Aorta (tissue), 5 donors: Measurements from ENCODE around the gene SPATA24. TPM values are rescaled to one million over a fixed set of nuclear protein-coding genes. Genes with fewer than 3 reads are reported as not detected.

Source experiments
- ATAC-seq: fragments of 200-7000 bp; cut with Tn5 transposase; one replicate; pipeline ENCODE4 v1.9.1; 2022; ENCODE audit warnings: moderate library complexity; ENCODE audit not compliant: low FRiP score
- DNase-seq, 2 donors: peaks; one replicate each; pipeline ENCODE4 v3.0.0-alpha.2; 2020
- H3K27ac ChIP-seq, 2 donors: one replicate each; pipeline ENCODE4 v1.5.1; 2013; ENCODE audit warnings: low read length in 2 of 2, mild to moderate bottlenecking in 2 of 2, moderate library complexity in 2 of 2, control low read depth in 1 of 2, inconsistent platforms in 1 of 2, low read depth in 1 of 2
- H3K27me3 ChIP-seq, 2 donors: one replicate each; pipeline ENCODE4 v1.6.1; 2013; ENCODE audit warnings: control low read depth in 1 of 2, low read length in 1 of 2, mild to moderate bottlenecking in 1 of 2, moderate library complexity in 1 of 2; ENCODE audit not compliant: insufficient read depth in 2 of 2, control insufficient read depth in 1 of 2
- H3K36me3 ChIP-seq, 2 donors: one replicate each; pipeline ENCODE4 v1.6.1; 2013; ENCODE audit warnings: control low read depth in 1 of 2, low read length in 1 of 2, mild to moderate bottlenecking in 1 of 2; ENCODE audit not compliant: insufficient read depth in 2 of 2, control insufficient read depth in 1 of 2
- H3K4me1 ChIP-seq, 2 donors: one replicate each; pipeline ENCODE4 v1.6.1; 2013; ENCODE audit warnings: low read length in 2 of 2, control low read depth in 1 of 2, mild to moderate bottlenecking in 1 of 2, moderate library complexity in 1 of 2; ENCODE audit not compliant: insufficient read depth in 2 of 2, control insufficient read depth in 1 of 2
- H3K4me3 ChIP-seq, 2 donors: one replicate each; pipeline ENCODE4 v1.5.1; 2013; ENCODE audit warnings: low read length in 2 of 2, control low read depth in 1 of 2, mild to moderate bottlenecking in 1 of 2
- H3K9me3 ChIP-seq: one replicate; pipeline ENCODE4 v1.6.1; 2013; ENCODE audit warnings: mild to moderate bottlenecking, low read length; ENCODE audit not compliant: control insufficient read depth
- WGBS, 2 donors: extraction: QIAGEN DNeasy Blood & Tissue Kit; methylation state at CpG; one replicate each; pipeline ENCODE4 v1.1.7; 2013; 5-methylcytosine and 5-hydroxymethylcytosine counted together
- intact Hi-C, 2 donors: fragments of 100-400 bp; cut with DNase I; formaldehyde crosslinking; loops; one replicate each; pipeline versions ENCODE4 v1.14.2 to v1.15.0; 2022
- polyA plus RNA-seq, 2 donors: library from polyadenylated mRNA; stranded (reverse); fragments of 200-250 nt; gene quantifications; one replicate each; pipeline ENCODE4 v1.2.3, GENCODE V29; 2013
- total RNA-seq, 2 donors: library from RNA; stranded (reverse); fragmentation: NEBNext Ultra II Directional; extraction: Animal tissue kit (Norgen Biotek cat#: 25700); gene quantifications; one replicate each; pipeline ENCODE4 v1.2.1, GENCODE V29; 2021
- donor health status: healthy with polysubstance abuse.
- donor health status: Bipolar disorder and iron deficiency.
- donor health status: DM: no; HTN: no; CAD: no.
- donor health status: DM: no; HTN: no; CAD: no.
- donor health status: DM: yes; HTN: yes; CAD: no.

SPATA24 gene
- total and polyA plus RNA-seq, 4 donors = 2.2 to 7.7 (median 4.7) TPM

DNA sequence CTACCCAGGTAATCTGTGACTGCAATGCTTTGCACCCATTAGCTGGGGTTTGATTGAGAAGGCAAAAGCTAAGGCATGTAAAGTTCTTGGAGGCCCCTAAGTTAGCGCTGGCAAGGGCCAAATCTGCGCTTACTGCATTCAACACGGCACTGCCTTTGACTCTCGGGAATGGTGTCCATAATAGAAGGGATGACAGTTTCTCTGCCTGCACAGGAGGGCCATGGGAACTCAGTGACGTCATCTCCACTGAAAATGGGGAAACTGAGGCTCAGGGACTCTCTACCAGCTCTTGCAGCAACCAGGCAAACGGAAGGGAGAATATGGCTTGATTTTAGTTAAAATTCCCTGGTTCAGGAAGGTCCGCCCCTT, 487 bp downstream of the SPATA24 start:
- ATAC-seq (peak; percentile 12), DNase-seq (no peak)
- intact Hi-C loops = no loop called here
- Histone ChIP-seq H3K9me3 (no peaks in the 10 kb centered on the region), H3K27ac (peak overlapping the region in 1 of 2 donors; percentile 81), H3K4me3 (peak overlapping the region; percentile 10 to 38), H3K4me1 (no peaks in the 10 kb centered on the region), H3K36me3 (no peaks in the 10 kb centered on the region), H3K27me3 (no peaks in the 10 kb centered on the region)
- 17 to 22% methylated on average over 7 of the region's 7 CpGs for WGBS, 2 donors

DNA sequence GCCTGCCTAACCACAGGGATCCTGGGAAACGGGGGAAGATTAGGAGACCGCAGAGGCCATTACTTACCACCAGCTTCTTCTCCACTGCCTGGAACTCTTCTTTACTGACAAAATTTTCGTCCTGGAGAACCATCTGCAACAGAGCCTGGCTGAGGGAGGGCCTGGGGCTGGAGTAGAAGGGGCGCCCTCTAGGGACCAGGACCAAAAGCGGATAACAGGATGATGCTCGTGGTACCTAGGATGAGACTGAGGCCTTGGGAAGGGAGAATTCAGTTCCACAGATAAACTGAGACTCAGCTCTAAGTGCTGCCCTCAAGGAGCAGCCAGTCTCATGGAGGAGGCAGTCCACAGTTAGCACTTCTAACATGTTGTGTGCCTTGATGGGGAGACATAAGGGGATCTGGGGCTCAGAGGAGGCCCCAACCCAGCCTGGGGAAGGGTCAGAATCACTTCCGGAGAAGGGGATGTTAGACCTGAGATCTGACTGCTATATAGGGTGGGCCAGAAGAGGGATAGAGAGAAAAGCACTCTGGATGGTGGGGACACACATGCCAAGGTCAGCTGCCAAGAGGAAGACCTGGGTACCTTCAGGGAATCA, 1.2 kb downstream of the SPATA24 start:
- H3K4me1 ChIP-seq = no peaks in the 10 kb centered on the region
- H3K27ac ChIP-seq = no peak overlapping the region
- H3K36me3 ChIP-seq = no peaks in the 10 kb centered on the region
- ATAC-seq (no peak), DNase-seq (peak in 1 of 2 donors; percentile 41)
- no peaks in the 10 kb centered on the region for H3K27me3 ChIP-seq
- H3K4me3 ChIP-seq = no peak overlapping the region
- 84 to 87% methylated on average over 7 of the region's 7 CpGs for WGBS, 2 donors
- no peaks in the 10 kb centered on the region for H3K9me3 ChIP-seq
- intact Hi-C loops = no loop called here

DNA sequence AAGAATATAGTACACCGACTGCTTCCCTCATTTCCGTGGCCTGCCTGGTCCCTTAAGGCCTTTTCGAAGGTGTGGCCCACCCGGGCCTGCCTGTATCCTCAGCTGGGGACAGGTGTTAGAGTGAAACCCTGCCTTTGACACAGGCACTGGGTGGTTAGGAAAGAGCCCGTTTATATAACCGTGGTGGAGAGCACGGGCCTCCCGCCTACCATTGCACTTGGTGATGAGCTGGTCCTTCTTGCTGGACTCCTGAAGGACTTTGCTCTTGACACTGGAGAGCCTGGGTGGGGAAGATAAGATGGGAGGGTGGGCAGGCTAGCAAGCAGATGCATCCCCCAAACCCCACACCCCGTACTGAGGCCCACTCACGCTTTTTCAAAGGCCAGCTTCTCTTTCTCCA, 2.3 kb downstream of the SPATA24 start:
- Histone ChIP-seq H3K9me3 (no peaks in the 10 kb centered on the region), H3K4me1 (no peaks in the 10 kb centered on the region), H3K36me3 (no peaks in the 10 kb centered on the region), H3K4me3 (no peak overlapping the region), H3K27ac (no peak overlapping the region), H3K27me3 (no peaks in the 10 kb centered on the region)
- 94 to 96% methylated on average over 10 of the region's 10 CpGs for WGBS, 2 donors
- ATAC-seq (no peak), DNase-seq (peak; percentile 20 to 42)
- intact Hi-C loops = no loop called here

DNA sequence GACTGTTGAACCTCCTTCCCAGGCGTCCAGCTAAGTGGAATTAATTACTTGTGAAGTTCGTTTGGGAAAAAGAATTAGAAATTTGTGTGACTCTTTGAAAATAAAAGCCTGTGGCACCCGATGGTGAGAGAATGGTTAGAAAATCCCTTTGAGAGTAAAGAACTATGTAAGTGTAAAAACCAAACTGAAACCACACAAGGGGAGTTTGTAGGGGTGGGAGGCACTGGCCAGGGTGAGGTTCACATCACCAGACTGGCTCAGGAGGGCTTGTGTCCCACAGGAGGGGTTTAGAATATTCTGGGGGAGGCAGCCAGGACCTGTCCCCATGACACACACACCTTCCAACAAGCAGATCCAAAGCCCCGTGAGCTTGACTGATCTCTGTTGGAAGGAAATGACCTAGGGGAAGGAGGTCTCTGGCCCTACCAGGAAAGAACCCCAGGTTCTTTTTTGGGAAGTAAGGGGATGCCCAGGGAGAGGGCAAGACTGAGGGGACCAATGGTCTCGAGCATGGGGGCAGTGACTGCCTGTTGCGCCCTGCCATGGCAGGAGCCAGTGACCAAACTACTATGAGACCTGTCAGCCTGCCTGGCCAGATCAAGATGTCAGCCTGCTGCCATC, 4.3 kb downstream of the SPATA24 start:
- no peaks in the 10 kb centered on the region for H3K9me3 ChIP-seq
- peak in 1 of 2 donors; percentile 19 for DNase-seq
- no peaks in the 10 kb centered on the region for H3K36me3 ChIP-seq
- no peaks in the 10 kb centered on the region for H3K27me3 ChIP-seq
- no peak overlapping the region for H3K4me3 ChIP-seq
- no peaks in the 10 kb centered on the region for H3K4me1 ChIP-seq
- 91 to 93% methylated on average over 6 of the region's 6 CpGs for WGBS, 2 donors
- no peak for ATAC-seq
- no peak overlapping the region for H3K27ac ChIP-seq
- intact Hi-C loops = no loop called here

DNA sequence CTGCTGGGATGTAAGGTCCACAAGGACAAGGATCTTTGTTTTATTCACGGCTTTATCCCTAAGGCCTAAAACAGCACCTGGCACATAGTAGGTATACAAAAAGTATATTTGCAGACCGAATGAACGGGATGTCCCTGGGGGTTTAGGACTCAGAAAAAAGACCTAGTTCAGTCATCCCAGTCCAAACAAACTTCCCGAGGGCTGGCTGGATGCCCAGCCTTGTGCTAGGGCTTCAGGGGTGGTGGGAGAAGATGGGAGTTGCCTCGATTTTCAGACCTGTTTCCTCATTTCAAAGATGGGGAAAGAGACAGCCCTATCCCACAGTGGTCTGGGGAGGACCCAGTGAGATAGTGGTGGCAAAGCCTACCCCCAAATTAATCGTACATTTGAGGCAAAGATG, 6.0 kb downstream of the SPATA24 start:
- Histone ChIP-seq H3K27me3 (no peaks in the 10 kb centered on the region), H3K27ac (no peak overlapping the region), H3K36me3 (no peaks in the 10 kb centered on the region), H3K4me3 (no peak overlapping the region), H3K4me1 (no peaks in the 10 kb centered on the region), H3K9me3 (no peaks in the 10 kb centered on the region)
- 8% methylated on average over 6 of the region's 6 CpGs for WGBS, 2 donors
- peak; percentile 50 to 67 for DNase-seq
- intact Hi-C loops = no loop called here
- ATAC-seq = no peak

DNA sequence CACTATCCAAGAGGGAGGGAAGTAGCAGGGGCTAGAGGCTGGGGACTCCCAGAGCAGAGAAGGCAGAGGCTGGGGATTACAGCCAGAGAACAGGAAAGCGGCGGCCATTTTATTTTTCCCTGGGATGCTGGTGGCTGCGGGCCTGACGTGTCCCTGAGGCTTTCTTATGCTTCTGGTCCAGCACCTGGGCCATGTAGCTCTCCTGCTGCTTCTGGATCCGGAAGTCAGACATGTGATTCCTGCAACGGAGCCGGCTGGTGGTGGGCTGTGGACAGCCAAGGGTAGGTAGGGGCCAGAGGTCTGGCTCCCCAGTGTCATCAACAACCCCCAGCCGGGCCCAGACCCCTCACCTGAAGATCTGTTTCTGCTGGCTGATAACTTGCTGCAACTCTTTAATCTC, 7.2 kb downstream of the SPATA24 start:
- Histone ChIP-seq H3K36me3 (no peaks in the 10 kb centered on the region), H3K4me1 (no peaks in the 10 kb centered on the region), H3K9me3 (no peaks in the 10 kb centered on the region), H3K27me3 (no peaks in the 10 kb centered on the region), H3K4me3 (no peak overlapping the region), H3K27ac (no peak overlapping the region)
- DNase-seq = peak in 1 of 2 donors; percentile 39
- intact Hi-C loops = no loop called here
- 90 to 96% methylated on average over 8 of the region's 8 CpGs for WGBS, 2 donors
- no peak for ATAC-seq

DNA sequence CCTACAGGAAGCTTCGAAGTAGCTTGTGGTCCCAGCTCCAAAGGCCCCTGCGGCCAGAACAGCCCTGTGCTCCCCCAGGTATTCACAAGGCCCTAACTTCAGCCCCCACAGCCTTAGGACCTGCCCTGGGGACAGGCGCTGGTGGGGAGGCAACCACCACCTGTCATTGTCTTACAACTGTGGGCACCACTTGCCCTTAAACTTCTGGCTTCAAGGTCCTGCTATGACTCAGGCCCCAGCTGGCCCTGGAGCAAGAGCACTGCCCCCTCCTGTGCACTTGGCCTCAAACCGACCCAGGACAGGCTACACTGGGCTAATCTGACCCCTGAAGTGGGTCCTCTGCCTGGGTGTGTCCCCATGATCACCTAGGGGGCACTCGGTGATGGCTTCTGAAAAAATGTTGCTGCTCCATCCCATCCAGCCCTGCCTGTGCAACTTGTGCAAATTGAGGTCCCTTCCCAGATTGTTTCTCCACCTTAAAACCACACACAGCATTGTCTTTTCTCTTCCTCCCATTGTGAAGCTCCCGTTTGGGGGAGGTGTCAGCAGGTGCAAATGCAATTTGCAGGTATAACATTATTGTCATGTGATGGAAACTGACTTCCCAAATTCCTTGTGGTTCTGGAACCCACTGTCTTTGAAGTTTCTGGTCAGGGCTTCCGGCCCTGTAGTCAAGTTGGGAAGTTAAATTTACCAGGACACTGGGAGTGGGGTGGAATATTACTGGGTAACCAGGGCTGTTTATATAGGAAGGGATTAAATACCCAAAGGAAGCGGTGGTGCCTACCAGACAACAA, 7.8 kb downstream of the SPATA24 start:
- Histone ChIP-seq H3K27ac (no peak overlapping the region), H3K4me1 (no peaks in the 10 kb centered on the region), H3K27me3 (no peaks in the 10 kb centered on the region), H3K9me3 (no peaks in the 10 kb centered on the region), H3K36me3 (no peaks in the 10 kb centered on the region), H3K4me3 (no peak overlapping the region)
- ATAC-seq (no peak), DNase-seq (no peak)
- 84 to 88% methylated on average over 8 of the region's 8 CpGs for WGBS, 2 donors
- intact Hi-C loops = no loop called here

DNA sequence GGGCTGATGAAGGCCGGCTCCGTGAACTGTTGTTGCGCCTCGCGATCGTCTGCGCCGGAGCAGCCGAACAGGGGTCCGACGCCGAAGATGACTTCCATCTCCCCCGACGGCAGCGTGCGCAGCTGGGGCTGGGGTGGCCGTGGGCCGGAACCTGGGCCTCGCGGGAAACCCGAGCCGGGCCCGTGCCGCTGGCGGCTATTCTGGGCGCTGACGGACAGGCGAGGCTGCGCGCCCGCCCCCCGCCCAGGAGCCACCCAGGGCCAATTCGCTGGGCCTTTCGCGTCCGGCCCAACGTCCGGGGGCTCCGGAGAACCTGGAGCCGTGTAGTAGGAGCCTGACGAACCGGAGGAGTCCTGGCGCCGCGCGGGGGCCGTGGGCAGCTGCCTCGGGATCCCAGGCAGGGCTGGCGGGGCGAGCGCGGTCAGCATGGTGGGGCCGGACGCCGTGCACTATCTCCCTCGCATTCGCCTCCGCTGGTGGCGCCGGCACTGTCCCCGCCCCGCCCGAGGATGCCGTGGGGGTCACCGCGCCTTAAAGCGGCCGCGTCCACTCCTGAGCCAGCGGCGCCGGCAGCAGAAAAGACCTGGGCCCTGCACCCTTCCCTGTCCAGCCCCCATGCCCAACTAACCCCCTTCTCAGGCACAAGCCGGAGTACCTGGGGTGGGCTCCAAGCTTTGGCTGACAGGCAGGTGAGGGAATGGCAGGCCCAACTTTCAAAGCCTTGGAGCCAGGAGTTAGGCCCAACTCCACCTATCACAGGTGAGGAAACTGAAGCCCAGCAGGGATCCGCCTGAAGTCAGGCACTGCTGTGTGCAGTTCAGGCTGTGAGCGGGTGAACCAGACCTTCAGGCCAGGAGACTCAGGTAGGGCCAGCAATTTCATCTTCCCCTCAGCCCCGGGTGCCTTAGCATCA, 9.0 kb downstream of the SPATA24 start, which contains the start of gene PROB1:
Gene PROB1, minus strand, starts transcription at position 451 of the 913 bp plus-strand sequence. Its CDS starts 23 bp downstream, at position 428.
- no peaks in the 10 kb centered on the region for H3K27me3 ChIP-seq
- peak within 1 kb of the TSS; percentile 1 to 9 for H3K4me3 ChIP-seq
- H3K9me3 ChIP-seq = no peaks in the 10 kb centered on the region
- peak; percentile 56 for ATAC-seq
- no peaks in the 10 kb centered on the region for H3K36me3 ChIP-seq
- 11 to 17% methylated on average over 66 to 76 of the region's 76 CpGs for WGBS, 2 donors
- intact Hi-C loops = no loop called here
- H3K27ac ChIP-seq = no peak within 1 kb of the TSS
- peak in 1 of 2 donors; percentile 86 for DNase-seq
- no peaks in the 10 kb centered on the region for H3K4me1 ChIP-seq
